HG03280 (cell line): ENCODE data around the gene NXPH3.
"Not testable (repeated sequence)": the region's sequence is repeated elsewhere in the genome, so short reads cannot be mapped to it uniquely, and the experiment has no call there.

Source experiments
- ATAC-seq: cut with Tn5 transposase; IDR thresholded peaks from one replicate; pipeline ENCODE4 v1.9.1; 2021; ENCODE audit warnings: mild to moderate bottlenecking, moderate library complexity; ENCODE audit not compliant: unreplicated experiment

The NXPH3 gene

GRCh38 chr17:49575679-49576087, at the start of gene NXPH3:
Gene NXPH3, plus strand, starts transcription at chr17:49575871. Its CDS starts 349 bp downstream, at chr17:49576220.
- no peak for ATAC-seq

GRCh38 chr17:49527927-49528651, 47.6 kb upstream of the NXPH3 start:
- ATAC-seq = no peak

- no peak for ATAC-seq
These were observed 46.7 kb upstream of the NXPH3 start for GRCh38 chr17:49528966-49529365.

GRCh38 chr17:49530118-49530517, 45.6 kb upstream of the NXPH3 start:
- ATAC-seq = no peak

GRCh38 chr17:49543860-49544259, 31.8 kb upstream of the NXPH3 start:
- ATAC-seq = no peak

- no peak for ATAC-seq
These were observed 30.5 kb upstream of the NXPH3 start for GRCh38 chr17:49545007-49545660.

GRCh38 chr17:49545806-49546545, 29.7 kb upstream of the NXPH3 start:
- no peak for ATAC-seq

- no peak for ATAC-seq
These were observed 28.8 kb upstream of the NXPH3 start for GRCh38 chr17:49546546-49547535.

- no peak for ATAC-seq
These were observed 28.1 kb upstream of the NXPH3 start for GRCh38 chr17:49547566-49547965.

GRCh38 chr17:49548051-49548505, 27.6 kb upstream of the NXPH3 start:
- ATAC-seq = no peak

- no peak for ATAC-seq
These were observed 27.0 kb upstream of the NXPH3 start for GRCh38 chr17:49548506-49549310.

GRCh38 chr17:49549311-49549605, 26.4 kb upstream of the NXPH3 start:
- no peak for ATAC-seq

- ATAC-seq = no peak
These were observed 25.7 kb upstream of the NXPH3 start for GRCh38 chr17:49549691-49550678.

GRCh38 chr17:49550764-49551163, 24.9 kb upstream of the NXPH3 start:
- ATAC-seq = not testable (repeated sequence)

GRCh38 chr17:49551221-49552069, 24.2 kb upstream of the NXPH3 start:
- no peak for ATAC-seq

GRCh38 chr17:49552070-49552751, 23.5 kb upstream of the NXPH3 start:
- no peak for ATAC-seq

GRCh38 chr17:49553676-49554335, 21.9 kb upstream of the NXPH3 start:
- ATAC-seq = no peak
